Tibial nerve (tissue), 4 donors: ENCODE measurements around the gene PDIA5. TPM values are rescaled to one million over a fixed set of nuclear protein-coding genes. Genes with fewer than 3 reads are reported as not detected.
A peak's percentile ranks its signal among the peaks of the same experiment; 100 is the strongest.

ENCODE experiments used
- DNase-seq, 2 donors: peaks; one replicate each; pipeline ENCODE4 v3.0.0-alpha.2; 2019; ENCODE audit warnings: low spot score in 2 of 2
- H3K27ac ChIP-seq, 4 donors: fragments of 200-600 bp; sonication (generic) in 3 of 4; one replicate each; pipeline ENCODE4 v1.5.1; 2017 to 2019; ENCODE audit warnings: mild to moderate bottlenecking in 1 of 4
- H3K27me3 ChIP-seq, 2 donors: fragments of 200-600 bp; sonication (generic) in 1 of 2; one replicate each; pipeline versions ENCODE4 v1.5.1 to v1.6.0; 2017 to 2019
- H3K36me3 ChIP-seq, 3 donors: fragments of 200-600 bp; sonication (generic); one replicate each; pipeline ENCODE4 v1.5.1; 2018 to 2019
- H3K4me1 ChIP-seq, 4 donors: fragments of 200-600 bp; sonication (generic) in 3 of 4; one replicate each; pipeline ENCODE4 v1.5.1; 2017 to 2019
- H3K4me3 ChIP-seq, 4 donors: fragments of 200-600 bp; sonication (generic) in 3 of 4; one replicate each; pipeline ENCODE4 v1.5.1; 2017 to 2019; ENCODE audit warnings: mild to moderate bottlenecking in 1 of 4, moderate library complexity in 1 of 4
- H3K9me3 ChIP-seq, 4 donors: fragments of 200-600 bp; sonication (generic) in 3 of 4; one replicate each; pipeline ENCODE4 v1.5.1; 2017 to 2019
- CTCF ChIP-seq, 5 experiments: fragments of 200-600 bp in 3 of 5; fragments of 450-650 bp in 2 of 5; sonication (generic) in 3 of 5; IDR thresholded peaks; one replicate each; pipeline ENCODE4 v1.5.1; 2016 to 2019; ENCODE audit warnings: antibody characterized with exemption in 5 of 5, mild to moderate bottlenecking in 3 of 5, moderate library complexity in 2 of 5
- EP300 ChIP-seq, 2 donors: sonication (generic); formaldehyde crosslinking; IDR thresholded peaks; one replicate each; pipeline ENCODE4 v1.6.1; 2017; ENCODE audit warnings: antibody characterized with exemption in 2 of 2, mild to moderate bottlenecking in 1 of 2
- POLR2A ChIP-seq, 2 donors: fragments of 450-650 bp; IDR thresholded peaks; one replicate each; pipeline ENCODE4 v1.6.1; 2017; ENCODE audit warnings: antibody characterized with exemption in 2 of 2, mild to moderate bottlenecking in 2 of 2, moderate library complexity in 2 of 2
- WGBS, 2 donors: methylation state at CpG; one replicate each; pipeline ENCODE4 v1.1.5; 2018; 5-methylcytosine and 5-hydroxymethylcytosine counted together
- total RNA-seq, 4 donors: library from RNA; depleted of rRNA; stranded (reverse); fragments of >200 nt; gene quantifications; one replicate each; pipeline ENCODE4 v1.1.0, GENCODE V29; 2016

Gene PDIA5
- total RNA-seq, 4 donors from 2014 or later: 18.3 to 41.0 (median 20.3) TPM

DNA sequence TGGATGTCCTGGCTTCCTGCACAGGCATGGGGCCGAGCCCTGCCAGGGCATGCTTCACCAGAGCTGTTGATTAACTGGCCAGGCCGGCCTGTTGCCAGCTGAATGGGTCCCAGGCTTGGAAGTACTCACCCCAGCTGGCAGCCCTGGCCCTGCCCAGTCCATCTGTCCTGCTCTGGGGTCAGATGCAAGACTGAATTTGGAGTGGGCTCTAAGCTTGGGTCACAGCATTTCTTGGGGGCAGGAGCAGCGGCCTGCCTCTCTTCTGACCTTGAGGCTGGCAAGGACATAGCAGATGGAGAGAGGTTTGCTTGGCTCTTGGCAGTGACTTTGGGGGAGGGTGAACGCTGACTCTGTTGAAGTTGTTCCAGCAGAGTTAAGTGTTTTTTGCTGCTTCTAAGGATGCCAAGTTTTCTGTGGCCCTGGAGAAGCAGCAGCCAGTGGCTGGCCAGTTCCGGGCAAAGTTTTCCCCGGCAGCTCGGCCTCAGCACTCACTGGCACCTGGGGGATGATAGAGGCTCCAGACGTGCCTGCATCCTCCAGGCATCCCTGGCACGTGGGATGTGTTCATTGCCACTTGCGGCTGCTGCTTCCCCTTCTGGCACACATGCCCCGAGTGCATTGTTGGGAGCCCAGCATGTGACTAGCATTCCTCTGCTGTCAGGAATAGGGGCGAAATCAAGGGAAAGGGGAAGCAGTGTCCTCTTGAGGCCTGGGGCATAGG is 22.9 kb downstream of the PDIA5 start:
- TF ChIP-seq POLR2A (IDR thresholded peaks at IDR 0.05): no peak

GRCh38 chr3:123090728-123091531 is 24.1 kb downstream of the PDIA5 start:
- Histone ChIP-seq H3K4me1 (peaks cover 0 to 37% (median 1%) of the 10 kb centered on the region in 4 donors), H3K9me3 (no peaks in the 10 kb centered on the region), H3K36me3 (peaks cover 0 to 47% (median 5%) of the 10 kb centered on the region in 3 donors), H3K4me3 (no peak overlapping the region), H3K27me3 (no peaks in the 10 kb centered on the region), H3K27ac (no peak overlapping the region)
- 86 to 88% methylated on average over 12 of the region's 12 CpGs for WGBS, 2 donors
- no peak for DNase-seq
- no peak for TF ChIP-seq EP300 (IDR thresholded peaks at IDR 0.05)
- TF ChIP-seq CTCF (IDR thresholded peaks at IDR 0.05): no peak
- TF ChIP-seq POLR2A (IDR thresholded peaks at IDR 0.05): no peak

More for the DNA sequence above, 22.9 kb downstream of the PDIA5 start:
- 48 to 69% methylated on average over 10 to 12 of the region's 12 CpGs for WGBS, 2 donors
- Histone ChIP-seq H3K4me3 (no peak overlapping the region), H3K27ac (peak overlapping the region in 2 of 4 donors; percentile 1 to 21), H3K27me3 (no peaks in the 10 kb centered on the region), H3K4me1 (peaks cover 0 to 47% (median 7%) of the 10 kb centered on the region in 4 donors), H3K9me3 (no peaks in the 10 kb centered on the region), H3K36me3 (peaks cover 0 to 40% (median 5%) of the 10 kb centered on the region in 3 donors)
- DNase-seq: no peak

GRCh38 chr3:123092243-123092642 is 25.4 kb downstream of the PDIA5 start:
- H3K27ac ChIP-seq: no peak overlapping the region
- WGBS, 2 donors: 95 to 97% methylated on average over 3 of the region's 3 CpGs
- peaks cover 0 to 39% (median 0%) of the 10 kb centered on the region in 4 donors for H3K4me1 ChIP-seq

DNA sequence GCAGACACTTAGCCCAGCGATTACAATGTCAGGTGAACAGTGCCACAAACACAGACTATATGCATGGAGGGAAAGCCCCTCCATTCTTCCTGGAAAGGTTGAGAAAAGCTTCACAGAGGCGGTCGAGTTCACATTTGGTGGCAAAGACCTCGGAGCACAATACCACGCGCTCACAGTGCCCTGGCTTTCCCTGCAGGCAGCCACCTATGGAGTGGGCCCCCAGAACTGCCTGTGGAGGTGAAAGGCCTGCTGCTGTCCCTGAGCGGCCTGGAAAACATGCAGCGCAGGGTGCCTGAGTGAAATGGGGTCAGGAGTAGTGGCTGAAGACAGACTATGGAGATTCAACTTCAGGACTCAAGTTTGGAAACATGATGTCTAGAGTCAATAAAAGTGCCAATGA is 26.9 kb downstream of the PDIA5 start:
- Histone ChIP-seq H3K4me3 (no peak overlapping the region), H3K27me3 (no peaks in the 10 kb centered on the region), H3K27ac (no peak overlapping the region), H3K4me1 (peaks cover 0 to 46% (median 0%) of the 10 kb centered on the region in 4 donors), H3K36me3 (peaks cover 0 to 57% (median 5%) of the 10 kb centered on the region in 3 donors), H3K9me3 (no peaks in the 10 kb centered on the region)
- WGBS, 2 donors: 90 to 92% methylated on average over 8 of the region's 8 CpGs
- TF ChIP-seq EP300 (IDR thresholded peaks at IDR 0.05) (no peak), POLR2A (IDR thresholded peaks at IDR 0.05) (no peak), CTCF (IDR thresholded peaks at IDR 0.05) (no peak)
- no peak for DNase-seq

More at GRCh38 chr3:123092243-123092642, 25.4 kb downstream of the PDIA5 start:
- Histone ChIP-seq H3K27me3 (no peaks in the 10 kb centered on the region), H3K9me3 (no peaks in the 10 kb centered on the region), H3K4me3 (no peak overlapping the region), H3K36me3 (peaks cover 0 to 54% (median 5%) of the 10 kb centered on the region in 3 donors)
- TF ChIP-seq POLR2A (IDR thresholded peaks at IDR 0.05) (no peak), CTCF (IDR thresholded peaks at IDR 0.05) (no peak), EP300 (IDR thresholded peaks at IDR 0.05) (no peak)
- no peak for DNase-seq

DNA sequence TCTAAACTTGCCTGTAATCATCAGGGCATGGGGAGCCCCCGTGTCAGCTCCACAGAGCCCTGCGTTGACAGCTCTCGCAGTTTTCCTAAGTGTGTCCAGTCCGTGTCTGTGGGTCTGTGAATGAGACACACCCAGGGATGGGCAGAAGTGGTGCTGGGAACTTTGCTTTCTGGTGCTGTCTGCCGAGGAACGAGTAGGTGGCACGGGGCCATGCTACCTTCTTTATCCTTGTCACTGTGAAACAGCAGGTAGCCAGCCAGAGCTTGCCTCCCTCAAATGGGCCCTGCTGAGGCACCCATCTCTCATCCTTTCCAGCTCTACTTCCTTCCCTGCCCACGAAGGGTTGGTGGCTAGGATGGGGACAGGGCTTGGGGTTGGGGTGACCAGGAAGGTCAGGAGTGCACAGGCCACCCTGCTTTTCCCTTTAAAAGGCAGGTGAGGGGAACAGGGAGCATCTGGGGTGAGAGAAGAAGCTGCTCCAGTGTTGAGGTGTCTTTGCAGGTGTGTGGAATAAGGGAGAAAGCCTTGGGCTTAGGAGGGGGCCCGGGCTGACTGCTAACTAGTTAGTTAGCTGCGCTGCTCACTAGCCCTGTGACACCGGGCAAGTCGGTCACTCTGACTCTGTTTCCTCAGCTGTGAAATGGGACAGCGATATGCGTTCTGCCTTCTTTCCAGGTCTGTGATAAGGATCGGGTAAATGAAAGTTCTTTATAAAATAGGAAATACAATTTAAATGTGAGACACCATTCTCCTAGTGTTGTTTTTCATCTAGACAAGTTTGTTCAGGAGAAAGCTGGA is 27.9 kb downstream of the PDIA5 start:
- Histone ChIP-seq H3K9me3 (no peaks in the 10 kb centered on the region), H3K4me3 (no peak overlapping the region), H3K36me3 (peaks cover 0 to 68% (median 5%) of the 10 kb centered on the region in 3 donors), H3K4me1 (peaks cover 0 to 49% (median 0%) of the 10 kb centered on the region in 4 donors), H3K27me3 (no peaks in the 10 kb centered on the region), H3K27ac (no peak overlapping the region)
- TF ChIP-seq EP300 (IDR thresholded peaks at IDR 0.05): no peak
- no peak for TF ChIP-seq CTCF (IDR thresholded peaks at IDR 0.05)
- TF ChIP-seq POLR2A (IDR thresholded peaks at IDR 0.05): no peak
- WGBS, 2 donors: 90 to 91% methylated on average over 15 of the region's 15 CpGs
- no peak for DNase-seq
